Transverse colon (tissue), 4 donors: ENCODE data around the gene NFASC. TPM values are rescaled to one million over a fixed set of nuclear protein-coding genes. Genes with fewer than 3 reads are reported as not detected.

Experiments
- DNase-seq: peaks from one replicate; pipeline ENCODE4 v3.0.0-alpha.2; 2019
- H3K27ac ChIP-seq, 4 donors: fragments of 200-600 bp; sonication (generic); 2 replicates each; pipeline ENCODE4 v1.5.1; 2016 to 2018; ENCODE audit warnings: inconsistent platforms in 4 of 4
- H3K27me3 ChIP-seq: fragments of 200-600 bp; sonication (generic); 2 replicates; pipeline ENCODE4 v1.5.1; 2017; ENCODE audit warnings: inconsistent platforms
- H3K36me3 ChIP-seq, 4 donors: fragments of 200-600 bp; sonication (generic); 2 replicates each; pipeline ENCODE4 v1.5.1; 2017 to 2019; ENCODE audit warnings: inconsistent platforms in 4 of 4
- H3K4me1 ChIP-seq, 4 donors: fragments of 200-600 bp; sonication (generic); 2 replicates each; pipeline ENCODE4 v1.5.1; 2017 to 2020; ENCODE audit warnings: inconsistent platforms in 4 of 4
- H3K4me3 ChIP-seq, 4 donors: fragments of 200-600 bp; sonication (generic); 1 replicate in 1 of 4; 2 replicates in 3 of 4; pipeline versions ENCODE4 v1.5.1 to v1.6.1; 2017 to 2019; ENCODE audit warnings: inconsistent platforms in 4 of 4
- H3K9me3 ChIP-seq, 2 donors: fragments of 200-600 bp; sonication (generic); 2 replicates each; pipeline ENCODE4 v1.5.1; 2017 to 2019; ENCODE audit warnings: inconsistent platforms in 2 of 2
- CTCF ChIP-seq, 5 experiments: fragments of 200-600 bp in 3 of 5; fragments of 450-650 bp in 2 of 5; sonication (generic) in 3 of 5; IDR thresholded peaks; 1 replicate in 2 of 5; 2 replicates in 3 of 5; pipeline ENCODE4 v1.5.1; 2016 to 2017; ENCODE audit warnings: antibody characterized with exemption in 5 of 5, inconsistent platforms in 3 of 5, mild to moderate bottlenecking in 2 of 5, moderate library complexity in 1 of 5
- EP300 ChIP-seq: sonication (generic); formaldehyde crosslinking; IDR thresholded peaks from one replicate; pipeline ENCODE4 v1.6.1; 2017; ENCODE audit warnings: antibody characterized with exemption, low read depth
- POLR2A ChIP-seq: fragments of 450-650 bp; IDR thresholded peaks from one replicate; pipeline ENCODE4 v1.6.1; 2016; ENCODE audit warnings: antibody characterized with exemption, mild to moderate bottlenecking, moderate library complexity
- POLR2AphosphoS5 ChIP-seq, 3 donors: sonication (generic); formaldehyde crosslinking; IDR thresholded peaks; one replicate each; pipeline ENCODE4 v1.6.1; 2016; ENCODE audit warnings: antibody characterized with exemption in 3 of 3
- WGBS, 2 donors: methylation state at CpG; one replicate each; pipeline ENCODE4 v1.1.5; 2018; ENCODE audit warnings: low coverage in 1 of 2; 5-methylcytosine and 5-hydroxymethylcytosine counted together
- in situ Hi-C, 4 donors: fragments of 200-750 bp; cut with MboI; loops; one replicate each; pipeline versions ENCODE4 v1.15.0 to v1.15.1; 2017; ENCODE audit warnings: low sequenced_read_pairs in 3 of 4, low pct_ligation_motif_present in 1 of 4, low pct_unique_long_range_greater_than_20kb in 1 of 4
- intact Hi-C: fragments of 100-400 bp; cut with DNase I; formaldehyde crosslinking; loops from one replicate; pipeline ENCODE4 v1.15.1; 2023; ENCODE audit warnings: low total_unique reads
- total RNA-seq, 4 donors: library from RNA; depleted of rRNA; stranded (reverse); fragments of >200 nt; gene quantifications; one replicate each; pipeline ENCODE4 v1.1.0, GENCODE V29; 2016

NFASC gene
- total RNA-seq, 4 donors from 2014 or later: 11.3 to 48.8 (median 13.4) TPM

GRCh38 chr1:204923626-204924012 is 53.0 kb downstream of the NFASC start:
- DNase-seq: no peak
- no peak for TF ChIP-seq POLR2A
- WGBS, 2 donors: 73% methylated on average over 4 of the region's 4 CpGs; no CpG with 5 or more reads in 1 of the 2 donors
- H3K36me3 ChIP-seq: no peaks in the 10 kb centered on the region
- H3K27ac ChIP-seq: no peak overlapping the region
- in situ Hi-C loops: no loop called here
- intact Hi-C loops: no loop called here
- H3K9me3 ChIP-seq: no peaks in the 10 kb centered on the region
- H3K27me3 ChIP-seq: no peaks in the 10 kb centered on the region
- peaks cover 0 to 29% (median 5%) of the 10 kb centered on the region in 4 donors for H3K4me1 ChIP-seq
- H3K4me3 ChIP-seq: no peak overlapping the region

- intact Hi-C loops: no loop called here
- TF ChIP-seq POLR2AphosphoS5 (IDR thresholded peaks at IDR 0.05): no peak
- TF ChIP-seq CTCF (IDR thresholded peaks at IDR 0.05): no peak
- TF ChIP-seq EP300: no peak
- no peak for TF ChIP-seq POLR2A
- Histone ChIP-seq H3K9me3 (no peaks in the 10 kb centered on the region), H3K36me3 (no peaks in the 10 kb centered on the region), H3K27ac (no peak overlapping the region), H3K4me1 (peaks cover 0 to 23% (median 4%) of the 10 kb centered on the region in 4 donors), H3K27me3 (no peaks in the 10 kb centered on the region), H3K4me3 (no peak overlapping the region)
- in situ Hi-C loops: no loop called here
- WGBS, 2 donors: 66% methylated on average over 4 to 5 of the region's 5 CpGs
- no peak for DNase-seq
Observed at GRCh38 chr1:204924013-204924759, 53.5 kb downstream of the NFASC start.

GRCh38 chr1:204925701-204926100 is 55.0 kb downstream of the NFASC start:
- H3K4me3 ChIP-seq: no peak overlapping the region
- no peaks in the 10 kb centered on the region for H3K36me3 ChIP-seq
- intact Hi-C loops (no loop called here), in situ Hi-C loops (loop anchor here in 3 of 4 donors (25.0 kb wide), 2 partner anchors 113 to 363 kb away; no protein-coding TSS in a partner anchor)
- no peaks in the 10 kb centered on the region for H3K27me3 ChIP-seq
- no peaks in the 10 kb centered on the region for H3K9me3 ChIP-seq
- TF ChIP-seq POLR2AphosphoS5 (IDR thresholded peaks at IDR 0.05) (no peak), POLR2A (no peak), CTCF (IDR thresholded peaks at IDR 0.05) (no peak), EP300 (no peak)
- H3K4me1 ChIP-seq: peaks cover 0 to 14% (median 4%) of the 10 kb centered on the region in 4 donors
- no peak overlapping the region for H3K27ac ChIP-seq
- WGBS, 2 donors: 93 to 100% methylated on average over 1 of the region's 1 CpG
- DNase-seq: no peak

- in situ Hi-C loops (loop anchor here in 3 of 4 donors (25.0 kb wide), 2 partner anchors 116 to 366 kb away; no protein-coding TSS in a partner anchor), intact Hi-C loops (no loop called here)
- TF ChIP-seq CTCF (IDR thresholded peaks at IDR 0.05) (no peak), POLR2A (no peak), POLR2AphosphoS5 (IDR thresholded peaks at IDR 0.05) (no peak)
- no peaks in the 10 kb centered on the region for H3K27me3 ChIP-seq
- H3K27ac ChIP-seq: no peak overlapping the region
- peaks cover 0 to 7% (median 2%) of the 10 kb centered on the region in 4 donors for H3K4me1 ChIP-seq
- no peak for DNase-seq
- WGBS, 2 donors: 50 to 67% methylated on average over 4 to 11 of the region's 11 CpGs
- H3K9me3 ChIP-seq: no peaks in the 10 kb centered on the region
- no peak overlapping the region for H3K4me3 ChIP-seq
- H3K36me3 ChIP-seq: no peaks in the 10 kb centered on the region
Observed at GRCh38 chr1:204927673-204928641, 57.3 kb downstream of the NFASC start.
